Hematopoietic multipotent progenitor cell treated with erythropoietin and hydrocortisone succinate and interleukin-3 and kit ligand, for 4 days (in vitro differentiated cells): ENCODE results near the gene ZNF354B.
A peak's percentile ranks its signal among the peaks of the same experiment; 100 is the strongest.
"Not testable (repeated sequence)": the region's sequence is repeated elsewhere in the genome, so short reads cannot be mapped to it uniquely, and the experiment has no call there.

Experiments
- DNase-seq: peaks from one replicate; pipeline ENCODE4 v3.0.0-alpha.2; 2015

ZNF354B gene

GRCh38 chr5:178859625-178860521 lies at the start of gene ZNF354B:
ZNF354B (plus strand) TSS chr5:178859953; CDS start chr5:178861048, 1,095 bp downstream.
- peak; percentile 96 for DNase-seq

GRCh38 chr5:178817506-178817905 lies 42.2 kb upstream of the ZNF354B start:
- DNase-seq, result no peak

GRCh38 chr5:178818094-178818493 lies 41.7 kb upstream of the ZNF354B start:
- no peak for DNase-seq

GRCh38 chr5:178820001-178820400 lies 39.8 kb upstream of the ZNF354B start:
- DNase-seq, result no peak

- DNase-seq, result no peak
These were observed 34.3 kb upstream of the ZNF354B start for GRCh38 chr5:178825444-178825843.

GRCh38 chr5:178826216-178826615 lies 33.5 kb upstream of the ZNF354B start:
- DNase-seq, result no peak

GRCh38 chr5:178827636-178828035 lies 32.1 kb upstream of the ZNF354B start:
- no peak for DNase-seq

GRCh38 chr5:178831049-178831448 lies 28.7 kb upstream of the ZNF354B start:
- DNase-seq, result no peak

- no peak for DNase-seq
These were observed 27.0 kb upstream of the ZNF354B start for GRCh38 chr5:178832618-178833201.

- DNase-seq, result no peak
These were observed 23.1 kb upstream of the ZNF354B start for GRCh38 chr5:178836628-178837027.

GRCh38 chr5:178838695-178839318 lies 20.9 kb upstream of the ZNF354B start:
- not testable (repeated sequence) for DNase-seq

GRCh38 chr5:178839319-178839704 lies 20.4 kb upstream of the ZNF354B start:
- DNase-seq, result peak; percentile 59

- DNase-seq, result not testable (repeated sequence)
These were observed 19.4 kb upstream of the ZNF354B start for GRCh38 chr5:178840399-178840798.

GRCh38 chr5:178849316-178849715 lies 10.4 kb upstream of the ZNF354B start:
- no peak for DNase-seq

GRCh38 chr5:178851951-178852350 lies 7.8 kb upstream of the ZNF354B start:
- DNase-seq, result no peak

GRCh38 chr5:178854284-178854683 lies 5.5 kb upstream of the ZNF354B start:
- DNase-seq, result peak; percentile 8

GRCh38 chr5:178860615-178861014 lies 862 bp downstream of the ZNF354B start:
- DNase-seq, result not testable (repeated sequence)

GRCh38 chr5:178861627-178862026 lies 1.9 kb downstream of the ZNF354B start:
- DNase-seq, result no peak

GRCh38 chr5:178866946-178867345 lies 7.2 kb downstream of the ZNF354B start:
- DNase-seq, result no peak

GRCh38 chr5:178869577-178869976 lies 9.8 kb downstream of the ZNF354B start:
- DNase-seq, result no peak

GRCh38 chr5:178870411-178870810 lies 10.7 kb downstream of the ZNF354B start:
- no peak for DNase-seq

- peak; percentile 8 for DNase-seq
These were observed 12.5 kb downstream of the ZNF354B start for GRCh38 chr5:178872302-178872701.

- peak; percentile 13 for DNase-seq
These were observed 23.5 kb downstream of the ZNF354B start for GRCh38 chr5:178883115-178883694.
